ENCODE measurements around the gene EPB41. TPM values are rescaled to one million over a fixed set of nuclear protein-coding genes. Genes with fewer than 3 reads are reported as not detected.

Gene EPB41
- total RNA-seq, 3 donors from 2014 or later = 45.8 to 82.2 (median 76.3) TPM

DNA sequence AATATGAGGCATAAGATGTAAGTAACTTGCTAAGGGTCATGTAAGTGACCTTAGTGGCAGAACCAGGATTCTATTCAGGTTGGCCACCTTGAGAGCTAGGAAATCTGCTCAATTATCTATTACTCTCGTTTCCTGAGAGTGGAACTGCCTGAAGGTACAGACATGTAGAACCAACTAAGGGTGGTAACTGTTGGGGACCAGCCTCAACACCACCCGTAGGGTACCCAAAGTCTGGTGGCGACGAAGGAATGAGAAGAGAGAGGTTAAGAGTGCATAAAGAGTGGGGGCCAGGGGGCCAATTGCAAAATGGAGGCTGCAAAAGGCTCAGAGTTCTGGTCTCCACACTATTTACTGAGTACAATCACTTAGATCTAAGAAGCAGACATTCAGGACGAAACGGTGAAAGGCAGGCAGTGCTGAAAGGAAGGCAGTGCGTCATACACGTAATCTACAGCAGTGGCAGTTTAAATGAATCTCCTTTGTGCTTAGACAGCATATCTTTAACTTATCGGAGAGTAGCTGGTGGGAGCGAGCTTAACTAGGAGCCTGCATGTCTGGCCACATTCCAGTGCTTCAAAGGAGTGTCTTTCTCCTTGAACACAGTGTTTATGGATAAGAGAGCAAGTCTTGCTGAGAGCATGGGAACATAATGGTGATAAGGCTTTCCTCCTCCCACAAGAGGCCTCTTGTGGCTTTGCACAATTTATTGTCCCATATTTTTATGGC, 242.3 kb downstream of the EPB41 start:
- intact Hi-C loops (cut with DNase I, micrococcal nuclease) = no loop called here
- no peaks in the 10 kb centered on the region for H3K9me3 ChIP-seq
- TF ChIP-seq, protein P1, sequence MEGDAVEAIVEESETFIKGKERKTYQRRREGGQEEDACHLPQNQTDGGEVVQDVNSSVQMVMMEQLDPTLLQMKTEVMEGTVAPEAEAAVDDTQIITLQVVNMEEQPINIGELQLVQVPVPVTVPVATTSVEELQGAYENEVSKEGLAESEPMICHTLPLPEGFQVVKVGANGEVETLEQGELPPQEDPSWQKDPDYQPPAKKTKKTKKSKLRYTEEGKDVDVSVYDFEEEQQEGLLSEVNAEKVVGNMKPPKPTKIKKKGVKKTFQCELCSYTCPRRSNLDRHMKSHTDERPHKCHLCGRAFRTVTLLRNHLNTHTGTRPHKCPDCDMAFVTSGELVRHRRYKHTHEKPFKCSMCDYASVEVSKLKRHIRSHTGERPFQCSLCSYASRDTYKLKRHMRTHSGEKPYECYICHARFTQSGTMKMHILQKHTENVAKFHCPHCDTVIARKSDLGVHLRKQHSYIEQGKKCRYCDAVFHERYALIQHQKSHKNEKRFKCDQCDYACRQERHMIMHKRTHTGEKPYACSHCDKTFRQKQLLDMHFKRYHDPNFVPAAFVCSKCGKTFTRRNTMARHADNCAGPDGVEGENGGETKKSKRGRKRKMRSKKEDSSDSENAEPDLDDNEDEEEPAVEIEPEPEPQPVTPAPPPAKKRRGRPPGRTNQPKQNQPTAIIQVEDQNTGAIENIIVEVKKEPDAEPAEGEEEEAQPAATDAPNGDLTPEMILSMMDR (IDR thresholded peaks at IDR 0.05) = no peak
- peaks cover 13% of the 10 kb centered on the region for H3K36me3 ChIP-seq (ENCODE audit: low read depth)
- H3K4me1 ChIP-seq (ENCODE audit: low read depth) = peaks cover 3% of the 10 kb centered on the region
- no peak overlapping the region for H3K4me3 ChIP-seq
- DNase-seq (no peak), ATAC-seq (no peak)

DNA sequence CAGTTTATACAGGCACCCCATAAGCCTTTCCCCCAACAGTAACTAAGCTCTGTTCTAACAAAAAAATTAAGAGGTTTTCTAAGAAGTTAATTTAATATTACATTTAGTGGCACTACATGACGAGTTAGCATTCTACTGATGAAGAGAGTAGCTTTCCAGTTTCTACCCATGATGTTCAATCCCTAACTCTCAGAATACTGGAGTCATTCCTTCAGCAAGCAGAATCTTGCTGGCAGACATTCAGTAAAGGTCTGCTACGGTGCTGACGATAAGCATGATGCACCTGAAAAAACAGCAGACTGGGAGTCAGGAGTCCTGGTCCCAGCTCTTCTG, 242.9 kb downstream of the EPB41 start:
- Histone ChIP-seq H3K4me3 (no peak overlapping the region), H3K4me1 (ENCODE audit: low read depth) (peaks cover 3% of the 10 kb centered on the region), H3K36me3 (ENCODE audit: low read depth) (peaks cover 13% of the 10 kb centered on the region), H3K9me3 (no peaks in the 10 kb centered on the region)
- no peak for ATAC-seq
- TF ChIP-seq, protein P1 (IDR thresholded peaks at IDR 0.05) = no peak
- intact Hi-C loops (cut with DNase I, micrococcal nuclease) = no loop called here
- no peak for DNase-seq

DNA sequence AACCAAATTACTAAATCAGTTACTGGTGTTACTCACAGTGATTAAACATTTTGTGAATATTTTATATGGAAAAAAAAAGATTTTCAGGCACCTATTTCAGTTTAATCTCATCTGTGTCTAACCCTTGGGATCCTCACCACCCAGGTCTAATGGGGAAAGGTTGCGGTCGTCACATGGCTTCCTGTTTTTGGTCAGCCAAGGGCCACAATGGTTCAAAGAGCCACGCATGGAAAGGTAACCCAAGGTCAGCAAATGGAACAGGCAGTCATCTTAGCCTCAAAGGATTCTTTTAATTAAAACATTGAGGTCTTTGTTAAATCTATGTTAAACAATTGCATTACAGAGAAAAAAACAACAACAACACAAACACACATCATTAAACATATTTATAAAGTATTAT, 245.4 kb downstream of the EPB41 start:
- TF ChIP-seq, protein P1 (IDR thresholded peaks at IDR 0.05) = no peak
- intact Hi-C loops (cut with DNase I, micrococcal nuclease) = no loop called here
- DNase-seq (no peak), ATAC-seq (no peak)
- no peak overlapping the region for H3K4me3 ChIP-seq
- peaks cover 6% of the 10 kb centered on the region for H3K4me1 ChIP-seq (ENCODE audit: low read depth)
- no peaks in the 10 kb centered on the region for H3K9me3 ChIP-seq
- peaks cover 3% of the 10 kb centered on the region for H3K36me3 ChIP-seq (ENCODE audit: low read depth)

DNA sequence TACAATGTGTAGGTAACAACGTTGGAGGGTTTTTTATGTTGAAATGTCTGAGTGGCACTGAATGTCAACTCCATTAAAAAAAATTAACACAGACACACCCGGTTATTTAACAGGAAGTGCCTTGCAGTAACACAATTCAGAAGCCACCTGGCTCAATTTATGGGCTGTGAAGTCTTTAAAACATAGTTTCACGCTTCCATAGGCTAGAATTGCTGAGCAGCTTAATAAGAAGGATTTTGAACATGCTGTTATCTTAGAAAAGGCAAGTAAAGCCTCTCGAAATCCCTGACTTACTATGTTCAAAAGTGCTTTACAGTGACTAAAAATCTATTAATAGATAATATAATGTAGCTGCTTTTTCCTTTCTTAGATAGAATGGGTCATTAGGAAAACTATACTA, 247.7 kb downstream of the EPB41 start:
- peaks cover 14% of the 10 kb centered on the region for H3K4me1 ChIP-seq (ENCODE audit: low read depth)
- peaks cover 3% of the 10 kb centered on the region for H3K36me3 ChIP-seq (ENCODE audit: low read depth)
- DNase-seq (no peak), ATAC-seq (peak; percentile 57)
- no peak overlapping the region for H3K4me3 ChIP-seq
- H3K9me3 ChIP-seq = no peaks in the 10 kb centered on the region
- TF ChIP-seq, protein P1 (IDR thresholded peaks at IDR 0.05) = no peak
- intact Hi-C loops (cut with DNase I, micrococcal nuclease) = no loop called here

GRCh38 chr1:29162476-29163138, 248.2 kb downstream of the EPB41 start:
- ATAC-seq (peak; percentile 55), DNase-seq (no peak)
- Histone ChIP-seq H3K36me3 (ENCODE audit: low read depth) (peaks cover 3% of the 10 kb centered on the region), H3K4me1 (ENCODE audit: low read depth) (peaks cover 18% of the 10 kb centered on the region), H3K4me3 (no peak overlapping the region), H3K9me3 (no peaks in the 10 kb centered on the region)
- TF ChIP-seq, protein P1 (IDR thresholded peaks at IDR 0.05) = no peak
- intact Hi-C loops (cut with DNase I, micrococcal nuclease) = no loop called here

Measured in mucosa of descending colon (tissue), 3 donors.